ENCODE measurements around the gene PLEKHA7. TPM values are rescaled to one million over a fixed set of nuclear protein-coding genes. Genes with fewer than 3 reads are reported as not detected.

PLEKHA7 gene
- total RNA-seq, 1 donor from 2014 or later = 1.3 TPM

GRCh38 chr11:16946477-16947282, 67.5 kb downstream of the PLEKHA7 start:
- intact Hi-C loops (cut with micrococcal nuclease) = loop anchor here (1.0 kb wide), 1 partner anchor 117 kb away; no protein-coding TSS in a partner anchor

GRCh38 chr11:16945671-16946469, 68.3 kb downstream of the PLEKHA7 start:
- intact Hi-C loops (cut with micrococcal nuclease) = loop anchor here (1.0 kb wide), 1 partner anchor 117 kb away; no protein-coding TSS in a partner anchor

- intact Hi-C loops (cut with micrococcal nuclease) = no loop called here
These were observed 71.3 kb downstream of the PLEKHA7 start for GRCh38 chr11:16942911-16943310.

GRCh38 chr11:16942342-16942741, 71.9 kb downstream of the PLEKHA7 start:
- intact Hi-C loops (cut with micrococcal nuclease) = no loop called here

- intact Hi-C loops (cut with micrococcal nuclease) = no loop called here
These were observed 72.3 kb downstream of the PLEKHA7 start for GRCh38 chr11:16941935-16942334.

GRCh38 chr11:16938061-16938460, 76.2 kb downstream of the PLEKHA7 start:
- intact Hi-C loops (cut with micrococcal nuclease) = loop anchor here (5.0 to 10.0 kb wide), 2 partner anchors 269 to 567 kb away; partner anchors contain the start of gene PIK3C2A

- intact Hi-C loops (cut with micrococcal nuclease) = loop anchor here (1.0 to 10.0 kb wide), 5 partner anchors 116 to 568 kb away; partner anchors contain the start of genes PIK3C2A and RPS13
These were observed 77.6 kb downstream of the PLEKHA7 start for GRCh38 chr11:16936643-16937042.

GRCh38 chr11:16935518-16936302, 78.5 kb downstream of the PLEKHA7 start:
- intact Hi-C loops (cut with micrococcal nuclease) = loop anchor here (1.0 to 10.0 kb wide), 5 partner anchors 115 to 569 kb away; partner anchors contain the start of genes PIK3C2A and RPS13

- intact Hi-C loops (cut with micrococcal nuclease) = loop anchor here (10.0 kb wide), 1 partner anchor 571 kb away; no protein-coding TSS in a partner anchor
These were observed 80.2 kb downstream of the PLEKHA7 start for GRCh38 chr11:16933756-16934603.

GRCh38 chr11:16933291-16933690, 80.9 kb downstream of the PLEKHA7 start:
- intact Hi-C loops (cut with micrococcal nuclease) = loop anchor here (10.0 kb wide), 1 partner anchor 572 kb away; no protein-coding TSS in a partner anchor

- intact Hi-C loops (cut with micrococcal nuclease) = no loop called here
These were observed 86.2 kb downstream of the PLEKHA7 start for GRCh38 chr11:16928044-16928443.

- intact Hi-C loops (cut with micrococcal nuclease) = no loop called here
These were observed 87.2 kb downstream of the PLEKHA7 start for GRCh38 chr11:16926883-16927626.

GRCh38 chr11:16925561-16926065, 88.6 kb downstream of the PLEKHA7 start:
- intact Hi-C loops (cut with micrococcal nuclease) = no loop called here

- intact Hi-C loops (cut with micrococcal nuclease) = no loop called here
These were observed 89.2 kb downstream of the PLEKHA7 start for GRCh38 chr11:16924826-16925560.

- intact Hi-C loops (cut with micrococcal nuclease) = no loop called here
These were observed 89.8 kb downstream of the PLEKHA7 start for GRCh38 chr11:16924462-16924825.

- intact Hi-C loops (cut with micrococcal nuclease) = no loop called here
These were observed 90.2 kb downstream of the PLEKHA7 start for GRCh38 chr11:16923987-16924386.

GRCh38 chr11:16921668-16922067, 92.5 kb downstream of the PLEKHA7 start:
- intact Hi-C loops (cut with micrococcal nuclease) = no loop called here

- intact Hi-C loops (cut with micrococcal nuclease) = no loop called here
These were observed 93.2 kb downstream of the PLEKHA7 start for GRCh38 chr11:16921019-16921418.

All from T-helper 1 cell treated with Interleukin-12 subunit alpha and Interleukin-12 subunit beta and Interleukin-4 antibody, amounts not matched to agents 30 ng/mL and 1 ng/mL, for 36 hours (primary cell).